ENCODE data around the gene NSF.
"Not testable (repeated sequence)": the region's sequence is repeated elsewhere in the genome, so short reads cannot be mapped to it uniquely, and the experiment has no call there.

NSF gene

GRCh38 chr17:46683653-46684052, 93.2 kb downstream of the NSF start:
- not testable (repeated sequence) for H3K4me3 ChIP-seq (replicated peaks; ENCODE audit: low read depth, low read length); DNase-seq (ENCODE audit: extremely low read depth, low read depth)

DNA sequence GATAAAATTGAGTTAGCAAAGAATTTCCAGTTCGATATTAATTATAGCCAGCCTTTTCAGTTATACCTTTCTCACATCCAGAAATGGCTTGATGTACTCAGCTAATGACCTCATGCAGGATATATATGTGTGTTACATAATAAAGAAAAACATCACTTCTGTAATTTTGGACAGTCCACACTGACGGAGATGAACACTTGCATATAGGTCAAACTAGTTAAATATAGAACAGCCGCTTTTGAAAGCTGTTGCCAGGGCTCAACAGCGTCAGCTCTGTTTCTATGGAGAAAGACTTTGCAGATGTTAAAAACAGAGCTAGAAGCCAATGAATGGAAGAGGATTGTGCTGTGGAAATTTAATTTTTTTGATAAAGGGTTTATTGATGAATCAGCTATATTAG, 94.8 kb downstream of the NSF start:
- not testable (repeated sequence) for DNase-seq (ENCODE audit: extremely low read depth, low read depth); H3K4me3 ChIP-seq (replicated peaks; ENCODE audit: low read depth, low read length)

- DNase-seq (ENCODE audit: extremely low read depth, low read depth); H3K4me3 ChIP-seq (replicated peaks; ENCODE audit: low read depth, low read length): not testable (repeated sequence)
These were observed 101.7 kb downstream of the NSF start for GRCh38 chr17:46692196-46692595.

- DNase-seq (ENCODE audit: extremely low read depth, low read depth); H3K4me3 ChIP-seq (replicated peaks; ENCODE audit: low read depth, low read length): not testable (repeated sequence)
These were observed 102.8 kb downstream of the NSF start for GRCh38 chr17:46693283-46693682.

- DNase-seq (ENCODE audit: extremely low read depth, low read depth); H3K4me3 ChIP-seq (replicated peaks; ENCODE audit: low read depth, low read length): not testable (repeated sequence)
These were observed 106.1 kb downstream of the NSF start for GRCh38 chr17:46696522-46696921.

- not testable (repeated sequence) for DNase-seq (ENCODE audit: extremely low read depth, low read depth); H3K4me3 ChIP-seq (replicated peaks; ENCODE audit: low read depth, low read length)
These were observed 108.5 kb downstream of the NSF start for GRCh38 chr17:46699014-46699413.

DNA sequence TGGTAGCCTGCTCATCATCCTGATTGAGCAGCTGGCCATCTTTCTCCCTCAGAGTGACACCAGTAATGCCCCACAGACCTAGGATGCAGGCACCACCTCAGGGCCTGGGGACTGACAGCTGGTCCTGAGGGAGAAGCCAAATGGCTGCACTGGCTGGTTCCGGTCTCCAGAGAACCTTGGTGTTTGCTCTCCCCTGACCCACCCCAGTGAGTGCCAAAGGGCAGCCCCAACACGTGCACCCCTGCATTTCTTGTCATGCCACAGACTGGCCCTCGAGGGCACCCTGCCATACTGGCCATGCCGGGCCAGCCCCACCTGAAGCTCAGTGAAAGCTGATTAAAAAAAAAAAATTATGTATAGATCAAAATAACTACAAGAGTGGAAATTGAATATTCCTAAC, 127.5 kb downstream of the NSF start:
- no peak for TF ChIP-seq CTCF (IDR thresholded peaks at IDR 0.05; ENCODE audit: low read depth, low read length, missing control alignments)
- H3K4me3 ChIP-seq (replicated peaks; ENCODE audit: low read depth, low read length) = no peak overlapping the region
- no peak for DNase-seq (ENCODE audit: extremely low read depth, low read depth)

- DNase-seq (ENCODE audit: extremely low read depth, low read depth) = no peak
- TF ChIP-seq CTCF (IDR thresholded peaks at IDR 0.05; ENCODE audit: low read depth, low read length, missing control alignments) = no peak
- H3K4me3 ChIP-seq (replicated peaks; ENCODE audit: low read depth, low read length) = no peak overlapping the region
These were observed 129.4 kb downstream of the NSF start for GRCh38 chr17:46719891-46720290.

- TF ChIP-seq CTCF (IDR thresholded peaks at IDR 0.05; ENCODE audit: low read depth, low read length, missing control alignments) = no peak
- H3K4me3 ChIP-seq (replicated peaks; ENCODE audit: low read depth, low read length) = no peak overlapping the region
- no peak for DNase-seq (ENCODE audit: extremely low read depth, low read depth)
These were observed 129.9 kb downstream of the NSF start for GRCh38 chr17:46720408-46720807.

- TF ChIP-seq CTCF (IDR thresholded peaks at IDR 0.05; ENCODE audit: low read depth, low read length, missing control alignments) = no peak
- H3K4me3 ChIP-seq (replicated peaks; ENCODE audit: low read depth, low read length) = no peak overlapping the region
- no peak for DNase-seq (ENCODE audit: extremely low read depth, low read depth)
These were observed 132.3 kb downstream of the NSF start for GRCh38 chr17:46722662-46723285.
